Cardiac fibroblast (primary cell): ENCODE measurements around the gene HNMT.
A peak's percentile ranks its signal among the peaks of the same experiment; 100 is the strongest.
"Not testable (repeated sequence)": the region's sequence is repeated elsewhere in the genome, so short reads cannot be mapped to it uniquely, and the experiment has no call there.

ENCODE experiments used
- DNase-seq, 2 donors: peaks; one replicate each; pipeline versions ENCODE4 v3.0.0 to v3.0.0-alpha.2; 2010; ENCODE audit warnings: low read depth in 2 of 2
- H3K4me3 ChIP-seq, 2 donors: replicated peaks in 1 of 2; 1 replicate in 1 of 2; 2 replicates in 1 of 2; pipeline ENCODE4 v1.5.1; 2011; ENCODE audit warnings: low read depth in 2 of 2, low read length in 2 of 2, mild to moderate bottlenecking in 2 of 2, moderate library complexity in 1 of 2
- TF ChIP-seq, protein P1 (sequence below): IDR thresholded peaks from one replicate; pipeline ENCODE4 v1.5.1; 2011; ENCODE audit warnings: low read depth, mild to moderate bottlenecking, low read length, inconsistent platforms

Gene HNMT

DNA sequence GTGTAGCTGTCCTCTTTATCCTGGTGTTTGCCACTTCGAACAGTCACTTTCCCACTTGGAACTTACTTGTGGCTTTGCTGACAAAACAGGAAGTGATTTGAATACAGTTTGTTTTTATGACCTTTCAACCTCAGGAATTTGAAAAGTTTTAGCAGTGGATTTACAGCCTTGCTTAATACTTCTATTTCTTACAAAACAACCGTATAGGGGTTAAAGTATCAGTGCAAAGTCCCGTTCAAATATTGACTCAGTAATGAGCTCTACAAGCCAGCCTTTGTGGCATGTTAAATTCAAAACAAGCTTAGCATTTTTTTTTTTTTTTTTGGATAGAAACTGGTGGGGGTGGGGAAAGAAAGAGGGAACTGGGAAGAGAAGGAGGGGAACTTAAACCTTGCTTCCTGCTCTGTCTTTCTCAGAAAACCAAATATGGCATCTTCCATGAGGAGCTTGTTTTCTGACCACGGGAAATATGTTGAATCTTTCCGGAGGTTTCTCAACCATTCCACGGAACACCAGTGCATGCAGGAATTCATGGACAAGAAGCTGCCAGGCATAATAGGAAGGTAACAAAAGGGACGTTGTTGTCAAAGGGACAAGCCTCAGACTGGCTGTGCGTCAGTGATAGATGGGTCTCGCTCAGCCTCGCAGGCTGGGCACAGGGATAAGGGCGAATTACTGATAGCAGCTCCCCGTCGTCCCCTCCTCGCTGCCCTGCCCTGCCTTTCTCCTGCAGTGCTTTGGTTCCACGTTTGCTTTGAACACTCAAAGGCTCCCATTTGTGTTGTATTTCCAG lies at the start of gene HNMT:
Gene HNMT, plus strand, starts transcription at position 408 of the 793 bp plus-strand sequence. Its CDS starts 19 bp downstream, at position 427.
- peak within 1 kb of the TSS; percentile 47 to 67 for H3K4me3 ChIP-seq
- DNase-seq: peak; percentile 84 to 90
- TF ChIP-seq, protein P1, sequence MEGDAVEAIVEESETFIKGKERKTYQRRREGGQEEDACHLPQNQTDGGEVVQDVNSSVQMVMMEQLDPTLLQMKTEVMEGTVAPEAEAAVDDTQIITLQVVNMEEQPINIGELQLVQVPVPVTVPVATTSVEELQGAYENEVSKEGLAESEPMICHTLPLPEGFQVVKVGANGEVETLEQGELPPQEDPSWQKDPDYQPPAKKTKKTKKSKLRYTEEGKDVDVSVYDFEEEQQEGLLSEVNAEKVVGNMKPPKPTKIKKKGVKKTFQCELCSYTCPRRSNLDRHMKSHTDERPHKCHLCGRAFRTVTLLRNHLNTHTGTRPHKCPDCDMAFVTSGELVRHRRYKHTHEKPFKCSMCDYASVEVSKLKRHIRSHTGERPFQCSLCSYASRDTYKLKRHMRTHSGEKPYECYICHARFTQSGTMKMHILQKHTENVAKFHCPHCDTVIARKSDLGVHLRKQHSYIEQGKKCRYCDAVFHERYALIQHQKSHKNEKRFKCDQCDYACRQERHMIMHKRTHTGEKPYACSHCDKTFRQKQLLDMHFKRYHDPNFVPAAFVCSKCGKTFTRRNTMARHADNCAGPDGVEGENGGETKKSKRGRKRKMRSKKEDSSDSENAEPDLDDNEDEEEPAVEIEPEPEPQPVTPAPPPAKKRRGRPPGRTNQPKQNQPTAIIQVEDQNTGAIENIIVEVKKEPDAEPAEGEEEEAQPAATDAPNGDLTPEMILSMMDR: no peak

- no peak for DNase-seq
- TF ChIP-seq, protein P1: no peak
- H3K4me3 ChIP-seq: no peak overlapping the region
Observed at GRCh38 chr2:137921105-137921880, 43.0 kb upstream of the HNMT start.

DNA sequence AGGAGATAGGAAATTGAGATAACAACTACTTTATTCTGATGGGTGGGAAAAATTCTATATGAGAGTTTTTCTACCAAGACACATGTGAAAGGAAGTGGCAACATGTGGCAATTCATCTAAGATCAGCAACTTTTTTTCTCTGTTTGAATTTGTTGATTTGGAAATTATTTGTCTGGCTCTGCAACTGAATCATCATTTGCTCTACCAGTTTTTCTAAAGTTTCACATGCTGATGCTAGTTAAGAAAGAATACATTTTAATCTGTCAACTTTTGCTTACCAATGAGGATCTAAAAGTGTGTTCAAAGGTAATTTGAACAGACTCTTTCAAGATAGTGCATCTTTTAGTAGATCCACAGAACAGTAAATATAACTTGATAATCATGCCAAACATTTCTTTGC lies 42.1 kb upstream of the HNMT start:
- H3K4me3 ChIP-seq, DNase-seq: not testable (repeated sequence)

- no peak overlapping the region for H3K4me3 ChIP-seq
- peak in 1 of 2 donors; percentile 23 for DNase-seq
- TF ChIP-seq, protein P1: no peak
Observed at GRCh38 chr2:137924019-137924418, 40.3 kb upstream of the HNMT start.

DNA sequence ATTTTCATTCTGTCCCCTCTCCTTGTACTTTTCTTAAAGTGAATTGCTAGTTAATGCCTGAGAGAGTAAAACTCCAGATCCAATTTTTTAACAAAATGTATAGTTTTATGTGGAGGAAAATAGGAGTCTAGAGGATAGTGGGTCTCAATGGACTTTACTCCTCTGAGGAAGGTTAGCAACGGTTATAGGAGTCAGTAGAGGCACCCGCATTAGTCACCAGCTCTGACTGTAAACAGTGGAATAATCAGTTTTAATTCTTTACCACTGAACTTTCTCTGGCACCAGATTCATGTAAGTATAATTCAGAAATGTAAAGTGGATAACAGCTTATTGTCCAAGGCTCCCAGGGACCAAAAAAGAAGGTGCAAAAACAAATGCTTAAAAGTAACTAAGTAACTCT lies 38.7 kb upstream of the HNMT start:
- TF ChIP-seq, protein P1: no peak
- DNase-seq: no peak
- no peak overlapping the region for H3K4me3 ChIP-seq

DNA sequence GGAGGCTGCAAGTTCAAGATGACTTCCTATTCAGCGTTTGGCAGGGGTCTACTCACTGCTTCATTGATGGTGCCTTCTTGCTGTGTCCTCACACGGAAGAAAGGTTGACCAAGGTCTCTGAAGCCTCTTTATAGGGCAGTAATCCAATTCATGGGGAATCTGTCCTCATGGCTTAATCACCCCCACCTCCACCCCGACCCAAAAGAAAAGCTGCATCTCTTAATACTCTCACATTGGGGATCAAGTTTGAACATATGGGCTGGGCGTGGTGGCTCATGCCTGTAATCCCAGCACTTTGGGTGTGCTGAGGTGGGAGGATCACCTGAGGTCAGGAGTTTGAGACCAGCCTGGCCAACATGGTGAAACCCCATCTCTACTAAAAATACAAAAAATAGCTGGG lies 36.4 kb upstream of the HNMT start:
- TF ChIP-seq, protein P1: no peak
- H3K4me3 ChIP-seq: no peak overlapping the region
- no peak for DNase-seq
